ENCODE results near the gene CACTIN. TPM values are rescaled to one million over a fixed set of nuclear protein-coding genes. Genes with fewer than 3 reads are reported as not detected.
"Not testable (repeated sequence)": the region's sequence is repeated elsewhere in the genome, so short reads cannot be mapped to it uniquely, and the experiment has no call there.

Gene CACTIN
- total RNA-seq, result 10 to 100 TPM; 16.9 to 20.0 TPM
- long read RNA-seq, partial matches to known transcripts, result 4 of 12 reads
- long read RNA-seq, other reads (novel, unspliced or antisense), result 5 of 12 reads

DNA sequence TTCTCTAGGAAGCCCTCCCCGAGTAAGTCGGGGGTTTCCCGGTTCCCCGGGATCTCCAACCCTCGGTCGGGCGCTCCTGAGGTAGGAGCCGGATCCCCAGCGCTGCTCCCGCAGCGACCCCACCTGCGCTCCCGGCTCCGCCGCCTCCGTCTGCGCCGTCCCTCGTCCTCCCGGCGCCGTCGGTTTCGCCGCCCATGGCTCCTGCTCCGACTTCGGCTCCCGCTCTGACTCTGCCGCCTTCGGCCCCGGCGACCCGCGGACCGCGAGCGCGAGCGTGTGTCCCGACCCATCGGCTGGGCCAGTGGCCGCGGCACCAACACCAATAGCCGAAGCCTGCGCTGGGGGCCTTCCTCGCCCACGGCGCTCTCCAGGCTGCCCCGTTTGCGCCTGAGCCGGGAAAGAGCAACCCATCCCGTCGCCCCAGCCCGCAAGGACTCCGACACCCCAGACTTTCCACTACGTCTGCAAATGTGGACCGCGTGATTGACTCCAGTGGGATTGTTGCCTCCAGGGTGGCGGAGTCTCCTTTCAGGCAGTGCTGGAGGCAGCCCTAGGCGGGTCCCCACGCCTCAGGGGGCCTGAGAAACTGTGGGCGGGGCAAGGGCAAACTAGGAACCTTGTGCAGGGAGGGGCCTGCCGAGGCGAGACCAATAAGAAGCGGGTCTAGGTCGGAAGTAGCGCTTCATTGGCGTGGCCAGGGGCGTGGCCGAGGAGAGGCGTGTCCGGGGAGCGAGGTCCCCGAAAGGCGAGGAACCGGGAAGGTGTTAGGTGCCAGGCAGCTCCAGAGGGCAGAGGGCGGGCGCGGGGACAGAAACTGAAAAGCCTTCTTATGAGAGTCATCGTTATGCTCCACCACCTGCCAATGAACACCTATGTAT is at the start of gene CACTIN:
CACTIN (minus strand) TSS at position 318 of the 878 bp plus-strand sequence; CDS start at position 290, 28 bp downstream.
- DNase-seq (peak; percentile 100), ATAC-seq (peak; percentile 97)
- intact Hi-C loops (cut with DNase I, micrococcal nuclease), result no loop called here

GRCh38 chr19:3674784-3675543 is 48.4 kb upstream of the CACTIN start:
- ATAC-seq (no peak), DNase-seq (no peak)
- intact Hi-C loops (cut with DNase I, micrococcal nuclease), result no loop called here

GRCh38 chr19:3673506-3674439 is 47.2 kb upstream of the CACTIN start:
- intact Hi-C loops (cut with DNase I, micrococcal nuclease), result no loop called here
- no peak for DNase-seq
- ATAC-seq, result no peak

DNA sequence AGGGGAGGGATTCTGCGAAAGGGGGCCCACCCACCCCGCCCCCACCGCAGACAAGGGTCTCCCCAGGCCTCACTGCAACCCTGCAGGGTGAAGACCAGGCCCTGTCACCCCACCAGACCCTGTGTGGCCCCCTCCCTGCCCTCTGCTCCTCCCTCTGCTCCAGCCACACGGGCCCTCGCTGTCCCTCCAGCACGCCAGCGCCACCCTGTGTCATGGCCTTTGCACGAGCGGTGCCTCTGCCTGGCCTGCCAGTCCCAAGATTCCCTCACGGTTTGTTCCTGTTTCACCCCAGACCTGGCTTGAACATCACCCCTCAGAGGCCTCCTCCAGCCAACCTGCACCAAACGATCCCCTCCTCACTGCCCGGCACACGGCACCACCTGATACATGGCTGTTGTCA is 46.4 kb upstream of the CACTIN start:
- ATAC-seq (no peak), DNase-seq (no peak)
- intact Hi-C loops (cut with DNase I, micrococcal nuclease), result no loop called here

GRCh38 chr19:3672575-3672948 is 46.0 kb upstream of the CACTIN start:
- ATAC-seq (no peak), DNase-seq (no peak)
- intact Hi-C loops (cut with DNase I, micrococcal nuclease), result no loop called here

GRCh38 chr19:3671680-3672574 is 45.3 kb upstream of the CACTIN start:
- no peak for ATAC-seq
- DNase-seq, result no peak
- intact Hi-C loops (cut with DNase I, micrococcal nuclease), result no loop called here

- intact Hi-C loops (cut with DNase I, micrococcal nuclease), result no loop called here
- ATAC-seq, result peak; percentile 22
Observed at GRCh38 chr19:3670796-3671679, 44.4 kb upstream of the CACTIN start.

GRCh38 chr19:3669947-3670795 is 43.6 kb upstream of the CACTIN start:
- intact Hi-C loops (cut with DNase I, micrococcal nuclease), result loop anchor here (5.0 kb wide), 1 partner anchor 32 kb away; the partner anchor contains the start of gene PIP5K1C (in 2 of the 2)
- DNase-seq, result peak; percentile 36 to 81
- ATAC-seq, result peak; percentile 17

More at GRCh38 chr19:3670796-3671679, 44.4 kb upstream of the CACTIN start:
- DNase-seq, result peak; percentile 49 to 71

DNA sequence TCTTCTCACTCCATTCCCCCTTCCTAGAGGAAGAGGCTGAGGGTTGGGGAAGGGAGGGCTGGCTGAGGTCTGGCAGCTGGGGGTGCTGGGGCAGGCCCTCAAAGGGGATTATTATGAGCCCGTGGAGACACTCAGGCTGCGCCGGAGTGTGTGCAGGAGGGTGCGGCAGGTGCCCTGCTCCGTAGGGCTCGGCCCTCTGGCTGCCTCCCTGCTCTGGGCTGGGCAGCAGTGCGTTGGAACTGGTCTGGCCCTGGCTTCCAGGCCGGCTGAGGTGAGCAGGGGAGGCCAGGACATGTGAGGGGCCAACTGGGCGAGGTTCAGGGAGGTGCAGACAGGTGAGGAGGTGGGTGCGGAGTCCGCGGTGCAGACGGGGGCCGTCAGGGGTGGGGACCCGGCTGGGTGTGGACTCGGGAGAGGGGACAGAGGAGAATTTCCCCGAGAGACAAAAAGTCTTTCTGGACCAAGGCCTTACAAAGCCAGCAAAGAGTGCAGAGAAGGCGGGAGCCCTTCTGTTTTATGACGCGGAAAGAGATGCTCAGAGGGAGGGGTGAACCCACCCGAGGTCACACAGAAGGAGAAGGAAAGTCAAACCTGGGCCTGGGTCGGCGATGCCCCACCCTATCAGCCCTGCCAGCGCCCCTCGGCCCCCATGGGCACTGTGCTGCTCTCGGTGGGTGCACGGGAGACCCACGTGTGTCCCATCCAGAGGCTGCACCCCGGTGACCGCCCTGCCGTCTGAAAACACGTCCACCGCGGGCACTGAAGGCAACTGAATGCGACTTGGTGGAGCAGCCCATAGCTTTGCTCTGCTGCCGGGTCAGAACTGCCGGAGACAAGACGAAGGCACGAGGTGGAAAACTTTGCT is 42.7 kb upstream of the CACTIN start:
- intact Hi-C loops (cut with DNase I, micrococcal nuclease), result loop anchor here (5.0 kb wide), 1 partner anchor 33 kb away; the partner anchor contains the start of gene PIP5K1C (in 2 of the 2)
- ATAC-seq (peak; percentile 56), DNase-seq (no peak)

GRCh38 chr19:3668331-3669081 is 41.9 kb upstream of the CACTIN start:
- no peak for DNase-seq
- peak; percentile 46 for ATAC-seq

DNA sequence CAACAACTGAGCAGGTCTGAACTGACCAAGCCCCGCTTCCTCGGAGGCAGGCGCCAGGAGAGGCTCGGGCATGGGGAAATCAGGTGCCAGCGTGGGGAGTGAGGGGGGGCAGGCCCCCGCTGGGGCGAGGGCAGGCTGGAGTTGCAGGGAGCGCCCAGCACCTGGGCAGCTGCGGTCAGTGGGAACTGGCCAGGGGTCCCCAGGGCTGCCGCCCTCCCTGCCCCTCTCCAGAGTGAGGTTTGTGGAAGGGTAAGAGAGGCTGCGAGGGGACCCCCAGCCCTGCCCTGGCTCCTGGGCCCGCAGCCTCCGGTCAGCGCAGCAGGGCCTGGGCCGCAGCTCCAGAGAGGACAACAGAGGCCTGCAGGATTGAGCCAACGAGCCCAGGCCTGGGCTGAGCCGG is 41.2 kb upstream of the CACTIN start:
- ATAC-seq (no peak), DNase-seq (no peak)
- intact Hi-C loops (cut with DNase I, micrococcal nuclease), result loop anchor here (5.0 kb wide), 1 partner anchor 35 kb away; the partner anchor contains the start of gene PIP5K1C (in 2 of the 2)

More at GRCh38 chr19:3668331-3669081, 41.9 kb upstream of the CACTIN start:
- intact Hi-C loops (cut with DNase I, micrococcal nuclease), result loop anchor here (5.0 kb wide), 1 partner anchor 34 kb away; the partner anchor contains the start of gene PIP5K1C (in 2 of the 2)

DNA sequence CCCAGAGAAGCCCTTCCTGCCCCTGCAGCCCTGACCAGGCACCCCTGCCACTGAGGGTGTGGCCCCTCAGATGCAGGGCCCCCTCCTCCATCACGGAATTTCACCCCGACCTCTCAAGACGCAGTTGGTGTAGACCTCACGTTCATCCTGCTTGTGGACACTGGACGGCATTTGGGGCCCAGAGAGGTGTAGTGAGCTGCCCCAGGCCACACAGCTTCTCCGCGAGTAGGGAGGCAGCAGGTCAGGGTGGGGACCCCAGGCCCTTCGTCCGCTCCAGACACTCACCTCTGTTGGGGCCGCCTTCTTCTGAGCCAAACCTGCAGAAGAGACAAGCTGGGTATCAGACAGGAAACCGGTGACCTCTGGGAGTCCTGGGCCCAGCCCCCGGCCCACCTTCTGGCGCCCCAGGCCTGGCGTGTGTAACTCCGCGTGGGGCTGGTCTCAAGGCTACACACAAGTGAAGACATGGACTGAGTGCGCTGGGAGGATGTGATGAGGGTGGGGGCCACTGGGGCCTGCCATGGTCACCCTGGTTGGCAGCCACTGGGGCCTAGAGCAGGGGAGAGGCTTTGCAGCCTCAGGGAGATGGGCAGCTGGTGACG is 40.5 kb upstream of the CACTIN start:
- ATAC-seq, result no peak
- intact Hi-C loops (cut with DNase I, micrococcal nuclease), result loop anchor here (5.0 kb wide), 1 partner anchor 35 kb away; the partner anchor contains the start of gene PIP5K1C (in 2 of the 2)

GRCh38 chr19:3666545-3666856 is 39.9 kb upstream of the CACTIN start:
- not testable (repeated sequence) for DNase-seq, ATAC-seq
- intact Hi-C loops (cut with DNase I, micrococcal nuclease), result loop anchor here (5.0 kb wide), 1 partner anchor 36 kb away; the partner anchor contains the start of gene PIP5K1C (in 2 of the 2)

More for the DNA sequence above, 40.5 kb upstream of the CACTIN start:
- DNase-seq, result no peak

Data from left colon (tissue), 2 donors.